ENCODE results near the gene RPRD1B.

DNA sequence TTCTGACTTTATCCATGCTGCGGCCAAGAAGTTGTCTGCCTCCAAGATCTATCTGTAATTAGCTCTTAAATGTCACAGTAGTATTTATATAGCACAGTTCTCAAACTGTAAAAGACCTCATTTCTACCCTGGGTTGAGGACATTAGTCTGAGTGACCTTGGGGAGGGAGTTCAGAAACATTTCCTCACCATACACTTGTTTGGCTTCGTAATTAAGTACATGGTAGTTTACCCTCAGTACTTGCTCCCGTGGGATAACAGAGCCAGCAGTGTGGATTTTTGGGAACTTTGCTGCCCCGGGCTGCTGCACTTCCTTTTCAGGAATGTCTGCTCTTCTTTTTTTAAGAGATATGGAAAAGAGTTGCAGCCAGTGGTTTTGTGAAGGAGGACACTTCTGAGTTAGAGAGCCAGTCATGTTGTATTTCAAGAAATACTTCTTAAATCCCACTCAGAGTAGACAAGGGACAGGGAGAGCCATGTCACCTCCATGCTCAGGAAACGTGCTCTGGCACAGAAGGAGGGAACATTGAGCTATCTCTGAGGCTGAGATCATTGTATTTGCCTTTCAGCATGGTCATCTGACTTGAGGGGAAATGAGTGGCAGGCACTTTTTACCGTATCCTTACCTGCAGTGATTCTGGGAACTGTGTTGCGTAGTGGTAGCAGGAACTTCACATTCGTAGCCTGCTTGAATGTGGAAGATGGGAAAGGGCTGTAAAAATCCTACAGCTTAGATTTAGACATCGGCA is 33.6 kb downstream of the RPRD1B start:
- no peak for TF ChIP-seq CTCF (IDR thresholded peaks at IDR 0.05; ENCODE audit: low read depth, low read length)
- TF ChIP-seq EZH2phosphoT487 (IDR thresholded peaks at IDR 0.05; ENCODE audit: low read depth) = no peak

Measured in OCI-LY3 (cell line).